GM18868 (cell line): ENCODE measurements around the gene DAPK1.

Source experiments
- ATAC-seq: cut with Tn5 transposase; IDR thresholded peaks from one replicate; pipeline ENCODE4 v1.9.1; 2021; ENCODE audit warnings: mild to moderate bottlenecking, moderate library complexity; ENCODE audit not compliant: unreplicated experiment

DAPK1 gene

GRCh38 chr9:87587864-87588263 is 90.2 kb downstream of the DAPK1 start:
- no peak for ATAC-seq

GRCh38 chr9:87588339-87588738 is 90.7 kb downstream of the DAPK1 start:
- no peak for ATAC-seq

GRCh38 chr9:87590996-87591395 is 93.3 kb downstream of the DAPK1 start:
- ATAC-seq: peak; percentile 51

- no peak for ATAC-seq
Observed at GRCh38 chr9:87592554-87593358, 95.1 kb downstream of the DAPK1 start.

- no peak for ATAC-seq
Observed at GRCh38 chr9:87593359-87593980, 95.8 kb downstream of the DAPK1 start.

- no peak for ATAC-seq
Observed at GRCh38 chr9:87594194-87594593, 96.5 kb downstream of the DAPK1 start.

- no peak for ATAC-seq
Observed at GRCh38 chr9:87594662-87595061, 97.0 kb downstream of the DAPK1 start.

GRCh38 chr9:87595610-87596009 is 97.9 kb downstream of the DAPK1 start:
- ATAC-seq: no peak

- ATAC-seq: no peak
Observed at GRCh38 chr9:87596862-87597261, 99.2 kb downstream of the DAPK1 start.

GRCh38 chr9:87597710-87598443 is 100.2 kb downstream of the DAPK1 start:
- no peak for ATAC-seq

- ATAC-seq: no peak
Observed at GRCh38 chr9:87599901-87600610, 102.4 kb downstream of the DAPK1 start.

- no peak for ATAC-seq
Observed at GRCh38 chr9:87601176-87601575, 103.5 kb downstream of the DAPK1 start.

GRCh38 chr9:87601595-87601994 is 103.9 kb downstream of the DAPK1 start:
- ATAC-seq: no peak

- no peak for ATAC-seq
Observed at GRCh38 chr9:87602933-87603643, 105.4 kb downstream of the DAPK1 start.

- ATAC-seq: no peak
Observed at GRCh38 chr9:87603854-87604490, 106.3 kb downstream of the DAPK1 start.

- ATAC-seq: no peak
Observed at GRCh38 chr9:87604886-87605588, 107.4 kb downstream of the DAPK1 start.

- no peak for ATAC-seq
Observed at GRCh38 chr9:87605676-87606075, 108.0 kb downstream of the DAPK1 start.

GRCh38 chr9:87606841-87607521 is 109.3 kb downstream of the DAPK1 start:
- no peak for ATAC-seq

GRCh38 chr9:87607859-87608258 is 110.2 kb downstream of the DAPK1 start:
- no peak for ATAC-seq
